IPS-NIHi7 (cell line): Measurements from ENCODE around the gene ZNF138.

Source experiments
- DNase-seq: peaks from one replicate; pipeline ENCODE4 v3.0.0; 2012; ENCODE audit warnings: mixed read lengths; ENCODE audit errors: extremely low spot score

ZNF138 gene

DNA sequence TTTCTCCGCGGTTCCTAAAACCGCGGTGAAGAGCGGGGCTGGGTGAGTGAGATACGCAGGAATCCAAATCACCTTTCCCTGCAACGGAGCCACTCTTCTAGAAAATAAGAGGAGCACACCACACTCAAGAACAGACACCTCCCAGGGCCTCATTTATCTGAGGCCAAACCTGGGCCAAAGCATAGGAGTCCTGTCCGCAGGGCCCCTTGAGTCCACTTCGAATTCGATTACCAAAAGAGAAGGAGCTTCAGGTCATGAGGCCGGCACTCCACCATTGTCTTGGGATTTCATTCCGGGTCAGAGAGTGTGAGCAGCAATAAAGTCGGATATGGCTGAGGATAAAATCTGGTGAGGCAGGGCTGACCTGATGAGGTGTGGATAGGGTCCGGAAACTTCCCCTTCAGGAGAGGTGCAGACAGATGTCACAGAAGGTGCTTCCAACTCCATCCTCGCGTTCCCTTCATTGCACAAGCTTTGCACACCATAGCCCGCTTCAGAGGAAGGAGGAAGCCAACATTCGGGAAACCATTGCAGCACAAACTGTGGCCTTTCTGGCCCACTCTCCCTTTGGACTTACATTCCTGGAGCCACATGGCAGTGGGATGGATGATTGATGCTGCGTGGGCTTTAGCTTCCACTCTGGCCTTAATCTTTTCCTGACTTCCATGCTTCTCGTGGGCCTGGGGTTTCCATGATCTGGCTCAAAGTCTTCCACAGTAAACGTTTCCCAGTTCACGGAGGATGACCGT, 81.6 kb downstream of the ZNF138 start:
- peak; percentile 3 for DNase-seq

DNA sequence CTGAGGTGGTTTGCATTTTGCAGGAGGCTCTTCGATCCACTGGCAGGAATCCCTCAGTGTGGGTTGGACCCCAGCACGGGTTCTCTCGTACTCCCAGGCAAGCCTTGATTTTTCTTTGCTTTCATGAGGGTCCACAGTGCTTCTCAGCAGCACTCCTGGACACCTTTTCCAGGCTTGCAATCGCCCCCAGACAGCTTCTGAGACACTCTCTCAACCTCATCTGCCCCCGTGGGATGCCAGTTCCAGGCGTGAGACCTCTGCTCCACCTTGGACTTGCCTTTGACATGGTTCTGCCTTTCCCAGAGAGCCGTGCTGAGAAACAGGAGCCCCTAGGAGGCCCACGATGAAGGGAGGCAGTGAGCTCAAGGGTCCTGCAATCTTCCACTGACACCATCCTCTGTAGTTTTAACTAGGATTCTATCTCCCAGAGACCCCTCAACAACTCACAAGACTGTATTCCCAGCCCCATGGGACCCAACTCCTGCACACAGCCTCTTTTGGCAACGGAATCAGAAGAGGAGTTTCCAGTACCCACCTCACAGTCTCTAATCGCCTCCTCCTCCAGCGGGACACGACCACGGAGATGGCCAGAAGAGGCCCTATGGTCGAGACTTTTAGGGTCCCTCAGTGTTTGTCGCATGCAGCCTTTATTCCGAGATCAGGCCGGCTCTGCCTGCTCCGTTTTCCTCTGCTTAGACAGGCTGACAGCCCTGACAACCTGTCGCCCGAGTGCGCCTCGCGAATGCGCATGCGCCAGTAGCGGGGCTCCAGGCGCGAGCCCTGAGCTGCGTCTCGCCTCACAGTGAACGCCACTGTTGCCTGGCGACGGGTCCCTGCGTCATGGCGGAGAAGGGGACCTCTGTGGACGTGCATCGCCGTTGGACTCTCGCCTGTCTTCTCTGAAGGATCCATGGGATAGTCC, 82.8 kb downstream of the ZNF138 start:
- peak; percentile 97 for DNase-seq

DNA sequence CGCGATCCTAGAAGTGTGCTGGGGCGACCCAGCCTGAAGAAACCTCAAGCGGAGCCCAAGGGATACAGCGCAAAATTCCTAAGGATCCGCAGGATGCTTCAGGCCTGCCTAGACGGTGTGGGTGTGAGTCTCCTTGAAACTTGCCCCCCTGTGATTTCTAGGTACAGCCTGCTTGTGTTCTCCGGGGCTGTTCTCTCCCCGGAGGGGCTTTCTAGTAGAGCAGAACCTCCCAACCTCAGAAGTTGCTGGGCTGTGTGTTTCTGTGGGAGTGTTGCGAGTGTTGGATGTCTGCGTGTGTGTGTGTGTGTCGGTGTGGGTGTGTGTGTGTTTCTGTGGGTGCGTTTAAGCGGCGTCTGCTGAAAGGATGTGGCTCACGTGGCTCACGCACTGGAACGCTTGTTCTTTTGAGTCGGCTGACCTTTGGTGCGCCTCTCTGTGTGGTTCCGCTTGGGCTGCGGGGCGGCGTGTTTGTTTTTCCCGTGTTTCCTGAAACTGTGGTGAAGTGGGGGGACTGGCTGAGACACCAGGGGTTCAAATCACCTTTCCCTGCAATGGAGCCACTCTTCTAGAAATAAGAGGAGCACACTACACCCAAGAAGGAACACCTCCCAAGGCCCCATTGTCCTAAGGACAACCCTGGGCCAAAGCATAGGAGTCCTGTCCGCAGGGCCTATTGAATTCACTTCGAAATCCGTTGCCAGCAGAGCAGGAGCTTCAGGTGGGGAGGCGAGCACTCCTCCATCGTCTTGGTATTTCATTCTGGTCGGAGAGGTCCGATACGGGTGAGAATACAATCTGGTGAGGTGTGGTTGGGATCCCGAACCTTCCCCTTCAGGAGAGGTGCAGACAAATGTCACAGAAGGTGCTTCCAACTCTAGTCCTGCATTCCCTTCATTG, 83.7 kb downstream of the ZNF138 start:
- DNase-seq: no peak

DNA sequence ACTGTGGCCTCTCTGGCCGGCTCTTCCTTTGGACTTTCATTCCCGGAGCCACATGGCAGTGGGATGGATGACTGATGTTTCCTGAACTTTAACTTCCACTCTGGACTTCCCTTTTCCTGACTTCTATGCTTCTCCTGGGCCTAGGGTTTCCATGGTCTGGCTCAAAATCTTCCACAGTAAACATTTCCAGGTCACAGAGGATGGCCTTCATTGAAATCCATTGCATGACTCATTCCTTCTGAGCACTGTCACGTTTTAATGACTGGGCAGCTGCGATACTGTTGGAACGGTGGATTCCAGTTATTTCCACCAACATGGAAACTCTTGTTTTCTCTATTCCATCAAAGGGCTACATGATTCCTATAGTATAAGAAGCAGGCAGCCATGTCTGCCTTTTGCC, 84.5 kb downstream of the ZNF138 start:
- no peak for DNase-seq

DNA sequence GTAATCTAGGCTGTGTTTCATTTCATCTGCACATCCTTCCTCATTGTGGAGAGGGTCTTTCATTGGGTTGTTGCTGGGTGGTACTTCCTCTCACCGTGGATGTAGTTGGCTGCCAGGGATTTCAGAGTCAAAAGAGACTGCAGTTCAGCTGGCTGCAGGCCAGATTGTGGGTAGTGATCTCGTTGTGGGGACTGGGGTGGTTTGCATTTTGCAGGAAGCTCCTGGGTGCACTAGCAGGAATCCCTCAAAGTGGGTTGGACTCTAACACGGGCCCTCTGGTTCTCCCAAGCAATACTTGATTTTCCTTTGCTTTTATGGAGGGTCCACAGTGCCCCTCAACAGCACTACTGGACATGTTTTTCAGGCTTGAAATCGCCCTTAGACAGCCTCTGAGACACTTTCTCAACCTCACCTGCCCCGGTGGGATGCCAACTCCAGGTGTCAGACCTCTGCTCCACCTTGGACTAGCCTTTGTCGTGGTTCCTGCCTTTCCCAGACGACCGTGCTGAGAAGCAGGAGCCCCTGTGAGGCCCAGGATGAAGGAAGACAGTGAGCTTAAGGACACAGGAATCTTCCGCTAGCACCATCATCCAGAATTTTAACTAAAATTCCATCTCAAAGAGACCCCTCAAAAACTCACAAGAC, 85.0 kb downstream of the ZNF138 start:
- DNase-seq: no peak

DNA sequence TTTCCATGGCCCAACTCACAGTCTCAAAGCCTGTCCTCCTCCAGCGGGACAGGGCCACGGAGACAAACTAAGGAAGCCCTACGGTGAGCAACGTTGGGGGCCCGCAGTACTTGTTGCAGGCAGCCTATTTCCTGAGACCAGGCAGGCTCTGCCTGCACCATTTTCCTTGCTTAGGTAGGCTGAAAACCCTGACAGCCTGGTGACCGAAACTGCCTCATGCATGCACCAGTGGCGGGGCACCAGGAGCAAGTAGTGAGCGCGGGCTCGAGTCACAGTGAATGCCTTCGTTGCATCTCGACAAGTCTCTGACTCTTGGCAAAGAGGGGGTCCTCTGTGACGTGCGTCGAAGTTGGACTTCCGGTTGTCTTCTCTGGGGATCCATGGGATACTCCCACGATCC, 85.6 kb downstream of the ZNF138 start:
- no peak for DNase-seq

DNA sequence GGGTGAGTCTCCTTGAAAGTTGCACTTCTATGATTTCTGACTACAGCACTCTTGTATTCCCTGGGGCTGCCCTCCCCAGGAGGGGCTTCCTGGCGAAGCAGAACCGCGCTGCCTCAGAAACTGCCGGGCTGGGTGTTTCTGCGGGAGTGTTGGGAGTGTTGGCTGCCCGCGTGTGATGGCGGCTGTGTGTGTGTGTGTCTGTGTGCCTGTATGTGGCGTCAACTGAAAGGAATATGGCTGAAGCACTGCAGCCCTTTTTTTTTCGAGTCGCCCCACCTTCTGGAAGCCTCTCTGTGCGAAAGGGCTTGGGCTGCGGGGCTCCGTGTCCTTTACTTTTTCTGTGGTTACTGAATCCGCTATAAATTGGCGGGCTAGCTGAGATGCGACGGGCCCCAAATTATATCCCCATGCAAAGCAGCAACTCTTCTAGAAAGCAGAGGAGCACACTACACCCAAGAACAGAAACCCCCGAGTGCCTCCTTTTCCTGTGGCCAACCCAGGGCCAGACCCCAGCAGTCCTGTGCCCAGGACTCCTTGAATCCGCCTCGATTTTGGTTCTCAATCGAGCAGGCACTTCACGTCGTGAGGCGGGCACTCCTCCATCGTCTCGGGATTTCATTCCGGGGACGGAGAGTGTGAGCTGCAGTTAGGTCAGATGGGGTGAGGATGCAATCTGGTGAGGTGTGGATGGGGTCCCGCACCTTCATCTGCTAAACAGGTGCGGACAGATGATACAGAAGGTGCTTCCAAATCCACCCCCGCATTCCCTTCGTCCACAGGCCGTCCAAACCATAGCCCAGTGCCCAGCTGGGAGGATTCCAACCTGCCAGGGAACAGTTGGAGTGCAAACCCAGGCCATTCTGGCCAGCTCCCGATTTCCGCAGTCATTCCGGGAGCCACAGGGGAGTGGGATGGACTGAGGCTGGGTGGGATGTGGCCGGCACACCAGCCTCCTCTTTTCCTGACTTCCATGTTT, 86.4 kb downstream of the ZNF138 start:
- DNase-seq: no peak

DNA sequence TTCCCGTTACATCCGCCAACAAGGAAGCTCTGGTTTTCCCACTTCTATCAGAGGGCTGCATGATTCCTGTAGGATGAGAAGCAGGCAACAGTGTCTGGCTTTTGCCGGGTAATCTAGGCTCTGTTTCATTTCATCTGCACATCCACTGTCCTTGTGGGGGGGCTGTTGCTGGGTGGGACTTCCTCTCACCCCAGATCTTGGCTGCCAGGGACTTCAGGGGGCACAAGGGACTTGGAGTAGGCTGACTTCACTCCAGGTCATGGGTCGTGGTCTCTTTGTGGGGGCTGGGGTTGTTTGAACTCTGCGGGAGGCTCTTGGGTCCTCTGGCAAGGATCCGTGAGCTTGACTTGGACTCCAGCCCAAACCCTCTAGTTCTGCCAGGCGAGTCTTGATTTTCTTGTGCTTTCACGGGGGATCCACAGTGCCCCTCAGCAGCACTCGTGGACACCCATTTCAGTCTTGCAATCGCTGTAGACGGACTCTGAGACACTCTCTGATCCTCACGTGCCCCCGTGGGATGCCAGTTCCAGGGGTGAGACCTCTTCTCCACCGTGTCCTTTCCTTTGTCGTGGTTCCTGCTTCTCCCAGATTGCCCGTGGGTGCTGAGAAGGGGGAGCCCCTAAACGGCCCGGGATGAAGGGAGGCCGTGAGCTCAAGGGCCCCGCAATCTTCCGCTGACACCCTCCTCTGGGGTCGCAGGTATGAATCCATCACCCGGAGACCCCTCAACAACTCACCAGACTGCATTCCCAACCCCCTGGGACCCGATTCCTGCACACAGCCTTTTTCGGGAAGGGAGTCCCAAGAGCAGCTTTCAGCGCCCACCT, 87.4 kb downstream of the ZNF138 start:
- no peak for DNase-seq

DNA sequence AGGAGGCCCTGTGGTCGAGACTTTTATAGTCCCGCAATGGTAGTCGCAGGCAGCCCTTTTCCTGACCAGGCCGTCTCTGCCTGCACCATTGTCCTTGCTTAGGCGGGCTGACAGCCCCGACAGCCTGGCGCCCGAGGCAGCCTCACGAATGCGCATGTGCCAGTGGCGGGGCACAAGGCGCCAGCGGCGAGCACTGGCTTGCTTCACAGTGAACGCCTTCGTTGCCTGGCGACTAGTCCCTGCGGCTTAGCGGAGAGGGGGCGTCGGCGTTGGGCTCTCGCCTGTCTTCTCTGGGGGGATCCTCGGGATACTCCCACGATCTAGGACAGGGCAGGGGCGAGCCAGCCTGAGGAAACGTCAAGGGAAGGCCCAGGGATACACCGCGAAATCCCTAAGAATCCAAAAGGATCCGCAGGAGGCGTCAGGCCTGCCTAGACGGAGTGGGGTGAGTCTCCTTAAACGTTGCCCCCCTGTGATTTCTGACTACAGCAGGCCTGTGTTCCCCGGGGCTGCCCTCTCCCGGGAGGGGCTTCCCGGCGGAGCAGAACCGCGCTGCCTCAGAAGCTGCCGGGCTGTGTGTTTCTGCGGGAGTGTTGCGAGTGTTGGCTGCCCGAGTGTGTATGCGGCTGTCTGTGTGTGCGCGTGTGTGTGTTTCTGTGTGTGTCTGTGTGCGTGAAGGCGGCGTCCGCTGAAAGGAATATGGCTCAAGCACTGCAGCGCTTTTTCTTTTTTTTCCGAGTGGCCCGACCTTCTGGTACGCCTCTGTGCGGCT, 88.3 kb downstream of the ZNF138 start:
- DNase-seq: peak; percentile 82
